K562 (cell line): ENCODE results near the gene TXLNB. TPM values are rescaled to one million over a fixed set of nuclear protein-coding genes. Genes with fewer than 3 reads are reported as not detected.

Source experiments
- ATAC-seq: fragments of 200-7000 bp; cut with Tn5 transposase; 3 replicates; pipeline ENCODE4 v1.9.1; 2020; ENCODE audit warnings: moderate library complexity
- BruUV-seq: library from RNA; stranded (reverse); fragments of 400-500 nt; replicated peaks from 2 replicates; lab custom pipeline; 2021; lab: Mats Ljungman, UMichigan
- CTCF ChIA-PET: fragments of 300-600 bp; formaldehyde crosslinking; extraction: SDS; loops from one replicate; lab custom pipeline; 2021; ENCODE audit warnings: low intra/inter-chr PET ratio; lab: Yijun Ruan, JAX
- POLR2A ChIA-PET: fragments of 300-600, 350-650 bp; sonication (Branson Sonifier 250); formaldehyde crosslinking; extraction: SDS; loops from one replicate; lab custom pipeline; 2021; ENCODE audit warnings: antibody characterized with exemption, inconsistent platforms; lab: Yijun Ruan, JAX
- DNase-seq, 4 experiments: peaks; one replicate each; pipeline versions ENCODE4 v3.0.0 to v3.0.0-alpha.2; 2011 to 2018; ENCODE audit warnings: low spot score in 3 of 4, mixed read lengths in 3 of 4; ENCODE audit errors: extremely low read depth in 1 of 4
- FAIRE-seq: peaks from 2 replicates; lab custom pipeline; 2011; peaks lifted over from hg19 to GRCh38; lab: Jason Lieb, UNC
- H2AFZ ChIP-seq: 2 replicates; pipeline ENCODE4 v1.6.0; 2011; ENCODE audit warnings: low read depth, low read length, control low read depth, inconsistent platforms
- H3K27ac ChIP-seq: fragments of 200-600 bp; 3 replicates; pipeline ENCODE4 v1.8.0; 2011; ENCODE audit warnings: low read depth, mild to moderate bottlenecking, control low read depth, inconsistent platforms, low read length, moderate library complexity, mixed read lengths; ENCODE audit errors: extremely low read depth
- H3K27me3 ChIP-seq, 2 experiments: fragments of 300-600 bp in 1 of 2; 2 replicates in 1 of 2; 3 replicates in 1 of 2; pipeline versions ENCODE4 v1.6.0 to v1.8.0; 2011; ENCODE audit warnings: inconsistent platforms in 2 of 2, low read length in 2 of 2, mild to moderate bottlenecking in 1 of 2, mixed read lengths in 1 of 2, moderate library complexity in 1 of 2; ENCODE audit not compliant: control insufficient read depth in 2 of 2, insufficient read depth in 2 of 2
- H3K36me3 ChIP-seq: fragments of 300-600 bp; 3 replicates; pipeline ENCODE4 v1.8.0; 2011; ENCODE audit warnings: mild to moderate bottlenecking, low read length, inconsistent platforms; ENCODE audit not compliant: control insufficient read depth, insufficient read depth
- H3K4me1 ChIP-seq, 2 experiments: fragments of 200-600 bp in 1 of 2; replicated peaks in 1 of 2; 2 replicates in 1 of 2; 3 replicates in 1 of 2; pipeline versions ENCODE4 v1.5.1 to v1.8.0; 2011; ENCODE audit warnings: inconsistent platforms in 2 of 2, low read length in 2 of 2, mild to moderate bottlenecking in 1 of 2, mixed read lengths in 1 of 2, moderate library complexity in 1 of 2; ENCODE audit not compliant: control insufficient read depth in 2 of 2, insufficient read depth in 2 of 2
- H3K4me2 ChIP-seq: 2 replicates; pipeline ENCODE4 v1.6.1; 2011; ENCODE audit warnings: low read length, control low read depth, inconsistent platforms, mixed read lengths; ENCODE audit not compliant: insufficient read depth
- H3K4me3 ChIP-seq: fragments of 200-600 bp; sonication (generic), shearing (Covaris generic); 2 replicates; pipeline ENCODE4 v1.5.1; 2016; ENCODE audit warnings: control low read depth, inconsistent platforms
- H3K79me2 ChIP-seq: fragments of 200-600 bp; 3 replicates; pipeline ENCODE4 v1.8.0; 2011; ENCODE audit warnings: low read length, inconsistent platforms; ENCODE audit not compliant: control insufficient read depth, insufficient read depth
- H3K9ac ChIP-seq, 2 experiments: 2 replicates each; pipeline versions ENCODE4 v1.6.0 to v1.6.1; 2011; ENCODE audit warnings: low read depth in 2 of 2, low read length in 2 of 2, control low read depth in 1 of 2, inconsistent platforms in 1 of 2, mild to moderate bottlenecking in 1 of 2, mixed read lengths in 1 of 2; ENCODE audit not compliant: insufficient read depth in 1 of 2
- H3K9me1 ChIP-seq: one replicate; pipeline ENCODE4 v1.6.0; 2011; ENCODE audit warnings: inconsistent platforms, mild to moderate bottlenecking, low read length, moderate library complexity; ENCODE audit not compliant: control insufficient read depth, insufficient read depth
- H3K9me3 ChIP-seq: replicated peaks from 2 replicates; pipeline ENCODE4 v1.5.1; 2011; ENCODE audit warnings: low read depth, low read length, inconsistent platforms; ENCODE audit not compliant: control insufficient read depth, insufficient read depth
- H4K20me1 ChIP-seq: replicated peaks from 2 replicates; pipeline ENCODE4 v1.6.1; 2011; ENCODE audit warnings: low read length, inconsistent platforms, mixed read lengths; ENCODE audit not compliant: control insufficient read depth, insufficient read depth
- ATF7 ChIP-seq: fragments of 450-650 bp; IDR thresholded peaks from 2 replicates; pipeline ENCODE4 v1.7.1; 2014; ENCODE audit warnings: mild to moderate bottlenecking, moderate library complexity
- GABPB2 ChIP-seq: fragments of 250-450 bp; sonication (Bioruptor Pico); conservative IDR thresholded peaks from 2 replicates; pipeline ENCODE4 v1.5.1; 2021; ENCODE audit warnings: mild to moderate bottlenecking
- HIVEP1 ChIP-seq: fragments of 250-450 bp; sonication (Bioruptor Pico); IDR thresholded peaks from 2 replicates; pipeline ENCODE4 v1.4.0; 2020; ENCODE audit warnings: mild to moderate bottlenecking
- HMGXB4 ChIP-seq: sonication (generic); formaldehyde crosslinking; IDR thresholded peaks from 2 replicates; pipeline ENCODE4 v1.8.1; 2023; ENCODE audit warnings: mild to moderate bottlenecking, missing genetic modification reagents
- ILF3 ChIP-seq: fragments of 450-650 bp; IDR thresholded peaks from 2 replicates; pipeline ENCODE4 v1.6.1; 2018; ENCODE audit warnings: antibody characterized with exemption, mild to moderate bottlenecking, moderate library complexity, borderline replicate concordance
- REST ChIP-seq, 2 experiments: fragments of 450-650 bp; formaldehyde crosslinking in 1 of 2; IDR thresholded peaks; 2 replicates each; pipeline versions ENCODE4 v1.4.0 to v1.6.1; 2014 to 2020; ENCODE audit warnings: mild to moderate bottlenecking in 2 of 2, borderline replicate concordance in 1 of 2, low read depth in 1 of 2
- SIX5 ChIP-seq, 2 experiments: IDR thresholded peaks; 2 replicates each; pipeline ENCODE4 v1.6.1; 2011; ENCODE audit warnings: low read length in 2 of 2, borderline replicate concordance in 1 of 2, low read depth in 1 of 2, mild to moderate bottlenecking in 1 of 2, moderate library complexity in 1 of 2; ENCODE audit not compliant: insufficient read depth in 1 of 2
- ZNF140 ChIP-seq: fragments of 250-450 bp; sonication (Bioruptor Pico); IDR thresholded peaks from 2 replicates; pipeline ENCODE4 v1.8.0; 2021; ENCODE audit warnings: moderate library complexity, mild to moderate bottlenecking, inconsistent platforms
- ZNF212 ChIP-seq: fragments of 450-650 bp; formaldehyde crosslinking; IDR thresholded peaks from 2 replicates; pipeline ENCODE4 v1.4.0; 2020; ENCODE audit warnings: mild to moderate bottlenecking
- ZNF449 ChIP-seq: fragments of 250-450 bp; sonication (Bioruptor Pico); IDR thresholded peaks from 2 replicates; pipeline ENCODE4 v1.8.0; 2022; ENCODE audit warnings: moderate library complexity, mild to moderate bottlenecking, inconsistent platforms
- ZNF561 ChIP-seq: fragments of 450-650 bp; formaldehyde crosslinking; conservative IDR thresholded peaks from 2 replicates; pipeline ENCODE4 v1.4.0; 2020; ENCODE audit warnings: mild to moderate bottlenecking, moderate library complexity
- WGBS: fragments of 100-300 bp; shearing (Covaris generic); methylation state at CpG from one replicate; pipeline ENCODE4 v1.1.6; 2016; ENCODE audit warnings: low coverage, mixed read lengths; ENCODE audit not compliant: insufficient coverage; ENCODE audit errors: missing lambda C conversion rate; 5-methylcytosine and 5-hydroxymethylcytosine counted together
- in situ Hi-C: fragments of 300-500 bp; cut with MboI; formaldehyde crosslinking; loops from 4 replicates; pipeline ENCODE4 v1.15.0; 2018; ENCODE audit warnings: inconsistent platforms, mixed read lengths
- intact Hi-C: fragments of 100-400 bp; cut with micrococcal nuclease; formaldehyde crosslinking; loops from 2 replicates; pipeline ENCODE4 v1.14.2; 2022
- polyA plus RNA-seq, 8 experiments: library from polyadenylated mRNA; depleted of rRNA in 4 of 8; stranded (reverse) in 5 of 8; unstranded in 3 of 8; fragments of >200 nt; fragmentation: Nextera tagmentation in 2 of 8; fragmentation: Illumina TruSeq in 1 of 8; extraction: Ambion mirVana in 2 of 8; extraction: Trizol in 1 of 8; gene quantifications; 2 replicates each; pipeline versions ENCODE4 v1.2.1 to v1.2.3, GENCODE V29; 2011 to 2014; ENCODE audit warnings: inconsistent platforms in 1 of 8, missing spikeins in 1 of 8
- total RNA-seq, 7 experiments: library from RNA; depleted of rRNA in 6 of 7; stranded (reverse); fragments of >200 nt in 6 of 7; fragmentation: Illumina TruSeq in 2 of 7; extraction: Trizol in 2 of 7; gene quantifications; 2 replicates each; pipeline versions ENCODE4 v1.2.1 to v1.2.3, GENCODE V29; 2011 to 2021; ENCODE audit warnings: low replicate concordance in 1 of 7

The TXLNB gene
- total and polyA plus RNA-seq, 9 of the 15 experiments (the other 6 are each of a cell fraction or from before 2014, with no cell fraction given), result not detected

GRCh38 chr6:139277587-139277986 lies 14.2 kb downstream of the TXLNB start:
- H3K4me2 ChIP-seq, result no peak overlapping the region
- FAIRE-seq (no peak), DNase-seq (no peak), ATAC-seq (no peak)
- H4K20me1 ChIP-seq, result no peaks in the 10 kb centered on the region
- BruUV-seq, result no TSS peak
- in situ Hi-C loops, result no loop called here
- H3K36me3 ChIP-seq, result no peaks in the 10 kb centered on the region
- POLR2A ChIA-PET, result interaction anchor here (0.6 to 0.8 kb wide), 2 partner anchors 12 to 31 kb away, joined by 3 read pairs; no protein-coding TSS in a partner anchor
- WGBS, result 0% methylated on average over 1 of the region's 1 CpG
- H3K9me1 ChIP-seq, result no peaks in the 10 kb centered on the region
- no peak overlapping the region for H3K4me3 ChIP-seq
- H2AFZ ChIP-seq, result no peak overlapping the region
- CTCF ChIA-PET, result no interaction called here
- H3K27ac ChIP-seq, result no peak overlapping the region
- peaks cover 0 to 16% of the 10 kb centered on the region in 2 experiments; a peak in 3 of 5 replicates for H3K27me3 ChIP-seq
- intact Hi-C loops, result no loop called here
- H3K9me3 ChIP-seq, result no peaks in the 10 kb centered on the region
- no peaks in the 10 kb centered on the region for H3K79me2 ChIP-seq
- no peak overlapping the region for H3K9ac ChIP-seq
- no peaks in the 10 kb centered on the region for H3K4me1 ChIP-seq
- TF ChIP-seq REST (IDR thresholded peaks at IDR 0.05; ENCODE audit: borderline replicate concordance) (no peak), REST (CRISPR knock-in tag; IDR thresholded peaks at IDR 0.05; ENCODE audit: low read depth) (no peak), SIX5 (IDR thresholded peaks at IDR 0.05; ENCODE audit: borderline replicate concordance in 1 of 2, insufficient read depth in 1 of 2, low read depth in 1 of 2, low read length in 2 of 2) (no peak), GABPB2 (CRISPR knock-in tag) (no peak), ILF3 (no peak), ZNF212 (CRISPR knock-in tag) (no peak), ZNF561 (no peak), ATF7 (no peak), ZNF449 (CRISPR knock-in tag) (no peak), HMGXB4 (no peak), ZNF140 (no peak), HIVEP1 (CRISPR knock-in tag) (no peak)
